OCI-LY7 (cell line): Measurements from ENCODE around the gene ACSS1. TPM values are rescaled to one million over a fixed set of nuclear protein-coding genes. Genes with fewer than 3 reads are reported as not detected.

Experiments
- BruUV-seq: library from RNA; stranded (reverse); fragments of 400-500 nt; replicated peaks from 2 replicates; lab custom pipeline; 2021; lab: Mats Ljungman, UMichigan
- CTCF ChIA-PET: fragments of 300-600 bp; sonication (Branson Sonifier 250); formaldehyde crosslinking; loops from one replicate; lab custom pipeline; 2022; ENCODE audit warnings: antibody characterized with exemption; ENCODE audit not compliant: unreplicated experiment; lab: Charles Lee
- POLR2A ChIA-PET: fragments of 300-600 bp; sonication (Branson Sonifier 250); formaldehyde crosslinking; loops from one replicate; lab custom pipeline; 2022; ENCODE audit warnings: antibody characterized with exemption; lab: Charles Lee
- DNase-seq: peaks from one replicate; pipeline ENCODE4 v3.0.0-alpha.2; 2015; ENCODE audit warnings: low spot score
- H2AFZ ChIP-seq: fragments of 200-600 bp; sonication (generic), shearing (Covaris generic); 2 replicates; pipeline ENCODE4 v1.6.1; 2014; ENCODE audit warnings: mild to moderate bottlenecking, antibody characterized with exemption, low read length, moderate library complexity
- H3K27ac ChIP-seq: fragments of 200-600 bp; sonication (generic); 2 replicates; pipeline ENCODE4 v1.5.1; 2014; ENCODE audit warnings: mixed run types, low read depth, mild to moderate bottlenecking, moderate library complexity, low read length, inconsistent platforms; ENCODE audit not compliant: poor library complexity, severe bottlenecking
- H3K36me3 ChIP-seq: fragments of 200-600 bp; sonication (generic); 2 replicates; pipeline ENCODE4 v1.6.1; 2014; ENCODE audit warnings: mild to moderate bottlenecking, antibody characterized with exemption, low read length, moderate library complexity, mixed read lengths; ENCODE audit not compliant: insufficient read depth
- H3K4me1 ChIP-seq: fragments of 200-600 bp; sonication (generic); 2 replicates; pipeline ENCODE4 v1.5.1; 2014; ENCODE audit warnings: mild to moderate bottlenecking, low read length; ENCODE audit not compliant: insufficient read depth, poor library complexity, severe bottlenecking
- H3K4me2 ChIP-seq: fragments of 200-600 bp; sonication (generic); 2 replicates; pipeline ENCODE4 v1.6.1; 2014; ENCODE audit warnings: mild to moderate bottlenecking, low read length
- H3K4me3 ChIP-seq: fragments of 200-600 bp; sonication (generic); 2 replicates; pipeline ENCODE4 v1.5.1; 2014; ENCODE audit warnings: mild to moderate bottlenecking, low read depth, low read length; ENCODE audit not compliant: poor library complexity, severe bottlenecking
- H3K79me2 ChIP-seq: fragments of 200-600 bp; sonication (generic); 2 replicates; pipeline ENCODE4 v1.6.1; 2016; ENCODE audit warnings: low read depth, mild to moderate bottlenecking, low read length, moderate library complexity, mixed read lengths; ENCODE audit not compliant: insufficient read depth
- H3K9me2 ChIP-seq: fragments of 200-600 bp; sonication (generic); 2 replicates; pipeline ENCODE4 v1.6.1; 2016; ENCODE audit warnings: mild to moderate bottlenecking, low read length, mixed read lengths; ENCODE audit not compliant: insufficient read depth
- H3K9me3 ChIP-seq: fragments of 200-600 bp; sonication (generic); 2 replicates; pipeline ENCODE4 v1.6.1; 2014; ENCODE audit warnings: mild to moderate bottlenecking, mixed run types, low read length, mixed read lengths
- H4K20me1 ChIP-seq: fragments of 200-600 bp; sonication (generic); 2 replicates; pipeline ENCODE4 v1.6.1; 2014; ENCODE audit warnings: mild to moderate bottlenecking, antibody characterized with exemption, low read length, moderate library complexity, mixed read lengths; ENCODE audit not compliant: insufficient read depth
- EZH2phosphoT487 ChIP-seq: fragments of 200-600 bp; sonication (generic); IDR thresholded peaks from 2 replicates; pipeline ENCODE4 v1.6.1; 2018; ENCODE audit warnings: low read depth, borderline replicate concordance, mild to moderate bottlenecking, mixed run types, antibody characterized with exemption, low read length, moderate library complexity, mixed read lengths
- intact Hi-C: fragments of 100-400 bp; cut with micrococcal nuclease; formaldehyde crosslinking; loops from one replicate; pipeline ENCODE4 v1.10.0; 2022; ENCODE audit not compliant: unreplicated experiment
- total RNA-seq, 2 experiments: library from RNA; depleted of rRNA in 1 of 2; stranded (reverse); fragments of >200 nt in 1 of 2; shearing (Covaris generic) in 1 of 2; gene quantifications; 2 replicates each; pipeline ENCODE4 v1.2.3, GENCODE V29; 2014 to 2022
- TF ChIP-seq, protein P1 (sequence below): fragments of 200-600 bp; sonication (generic); conservative IDR thresholded peaks from 2 replicates; pipeline ENCODE4 v1.5.1; 2014; ENCODE audit warnings: mild to moderate bottlenecking, antibody characterized with exemption, low read length, moderate library complexity, mixed read lengths

The ACSS1 gene
- total RNA-seq, 2 experiments from 2014 or later, result 0.35 to 0.40 TPM

GRCh38 chr20:25035921-25036320 lies 22.0 kb downstream of the ACSS1 start:
- no peaks in the 10 kb centered on the region for H3K36me3 ChIP-seq
- no peaks in the 10 kb centered on the region for H3K9me3 ChIP-seq
- H3K27ac ChIP-seq, result peak overlapping the region; percentile 57
- peak overlapping the region; percentile 50 for H3K4me3 ChIP-seq
- peaks cover 27% of the 10 kb centered on the region for H3K4me1 ChIP-seq
- POLR2A ChIA-PET, result interaction anchor here (0.8 to 1.1 kb wide), 3 partner anchors 10 to 36 kb away, joined by 3 to 4 read pairs (median 3); no protein-coding TSS in a partner anchor
- CTCF ChIA-PET, result no interaction called here
- TF ChIP-seq, protein P1, sequence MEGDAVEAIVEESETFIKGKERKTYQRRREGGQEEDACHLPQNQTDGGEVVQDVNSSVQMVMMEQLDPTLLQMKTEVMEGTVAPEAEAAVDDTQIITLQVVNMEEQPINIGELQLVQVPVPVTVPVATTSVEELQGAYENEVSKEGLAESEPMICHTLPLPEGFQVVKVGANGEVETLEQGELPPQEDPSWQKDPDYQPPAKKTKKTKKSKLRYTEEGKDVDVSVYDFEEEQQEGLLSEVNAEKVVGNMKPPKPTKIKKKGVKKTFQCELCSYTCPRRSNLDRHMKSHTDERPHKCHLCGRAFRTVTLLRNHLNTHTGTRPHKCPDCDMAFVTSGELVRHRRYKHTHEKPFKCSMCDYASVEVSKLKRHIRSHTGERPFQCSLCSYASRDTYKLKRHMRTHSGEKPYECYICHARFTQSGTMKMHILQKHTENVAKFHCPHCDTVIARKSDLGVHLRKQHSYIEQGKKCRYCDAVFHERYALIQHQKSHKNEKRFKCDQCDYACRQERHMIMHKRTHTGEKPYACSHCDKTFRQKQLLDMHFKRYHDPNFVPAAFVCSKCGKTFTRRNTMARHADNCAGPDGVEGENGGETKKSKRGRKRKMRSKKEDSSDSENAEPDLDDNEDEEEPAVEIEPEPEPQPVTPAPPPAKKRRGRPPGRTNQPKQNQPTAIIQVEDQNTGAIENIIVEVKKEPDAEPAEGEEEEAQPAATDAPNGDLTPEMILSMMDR, result no peak
- TF ChIP-seq EZH2phosphoT487, result no peak
- peak overlapping the region; percentile 80 for H3K4me2 ChIP-seq
- H3K79me2 ChIP-seq, result no peaks in the 10 kb centered on the region
- peak; percentile 55 for DNase-seq
- BruUV-seq, result no TSS peak
- peak overlapping the region; percentile 97 for H2AFZ ChIP-seq
- H3K9me2 ChIP-seq, result no peaks in the 10 kb centered on the region
- intact Hi-C loops, result no loop called here
- no peaks in the 10 kb centered on the region for H4K20me1 ChIP-seq

GRCh38 chr20:25033924-25034300 lies 24.0 kb downstream of the ACSS1 start:
- ChIA-PET POLR2A (interaction anchor here (1.3 kb wide), 1 partner anchor 29 kb away, joined by 3 read pairs; no protein-coding TSS in a partner anchor), CTCF (no interaction called here)
- peaks cover 27% of the 10 kb centered on the region for H3K4me1 ChIP-seq
- DNase-seq, result no peak
- no peaks in the 10 kb centered on the region for H3K36me3 ChIP-seq
- no peaks in the 10 kb centered on the region for H3K9me3 ChIP-seq
- no peaks in the 10 kb centered on the region for H3K9me2 ChIP-seq
- no peaks in the 10 kb centered on the region for H4K20me1 ChIP-seq
- TF ChIP-seq, protein P1, result no peak
- no peak for TF ChIP-seq EZH2phosphoT487
- no peak overlapping the region for H3K4me2 ChIP-seq
- H3K79me2 ChIP-seq, result no peaks in the 10 kb centered on the region
- no peak overlapping the region for H2AFZ ChIP-seq
- no peak overlapping the region for H3K4me3 ChIP-seq
- intact Hi-C loops, result no loop called here
- no TSS peak for BruUV-seq
- H3K27ac ChIP-seq, result no peak overlapping the region

GRCh38 chr20:25033265-25033923 lies 24.5 kb downstream of the ACSS1 start:
- intact Hi-C loops, result no loop called here
- Histone ChIP-seq H3K9me2 (no peaks in the 10 kb centered on the region), H4K20me1 (no peaks in the 10 kb centered on the region), H3K4me3 (no peak overlapping the region), H2AFZ (no peak overlapping the region), H3K9me3 (no peaks in the 10 kb centered on the region), H3K4me2 (no peak overlapping the region), H3K4me1 (peaks cover 27% of the 10 kb centered on the region), H3K36me3 (no peaks in the 10 kb centered on the region), H3K79me2 (no peaks in the 10 kb centered on the region), H3K27ac (no peak overlapping the region)
- ChIA-PET CTCF (interaction anchor here (0.6 kb wide), 1 partner anchor 477 kb away, joined by 5 read pairs; no protein-coding TSS in a partner anchor), POLR2A (interaction anchor here (1.3 kb wide), 1 partner anchor 29 kb away, joined by 3 read pairs; no protein-coding TSS in a partner anchor)
- no peak for DNase-seq
- TF ChIP-seq, protein P1, result no peak
- TF ChIP-seq EZH2phosphoT487, result no peak
- no TSS peak for BruUV-seq
